ENCODE measurements around the gene HS6ST2.
A peak's percentile ranks its signal among the peaks of the same experiment; 100 is the strongest.

Gene HS6ST2

GRCh38 chrX:132665676-132666075 is 292.8 kb downstream of the HS6ST2 start:
- DNase-seq, result no peak

DNA sequence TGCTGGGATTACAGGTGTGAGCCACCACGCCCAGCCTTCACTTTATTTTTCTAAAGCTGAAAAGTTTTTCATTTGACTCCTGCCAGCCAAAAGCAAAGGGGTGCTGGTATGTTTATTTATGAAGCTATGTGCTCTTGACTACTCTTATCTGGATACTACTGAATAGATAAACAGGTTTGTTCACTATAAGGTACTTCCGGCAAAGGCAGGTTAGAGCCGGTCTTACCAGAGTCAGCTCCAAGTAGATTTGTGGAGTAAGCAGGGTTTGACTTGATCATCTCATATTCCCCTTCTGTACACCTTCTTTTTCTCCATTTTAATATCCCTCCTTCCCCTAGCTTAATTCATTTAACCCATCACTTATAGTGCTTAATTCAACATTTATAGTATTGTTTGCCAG is 294.2 kb downstream of the HS6ST2 start:
- DNase-seq, result no peak

GRCh38 chrX:132662844-132663243 is 295.6 kb downstream of the HS6ST2 start:
- no peak for DNase-seq

GRCh38 chrX:132657876-132658275 is 300.6 kb downstream of the HS6ST2 start:
- DNase-seq, result no peak

- DNase-seq, result no peak
These were observed 305.6 kb downstream of the HS6ST2 start for GRCh38 chrX:132652871-132653270.

- no peak for DNase-seq
These were observed 306.9 kb downstream of the HS6ST2 start for GRCh38 chrX:132651421-132652086.

GRCh38 chrX:132648895-132649294 is 309.5 kb downstream of the HS6ST2 start:
- no peak for DNase-seq

GRCh38 chrX:132639446-132639845 is 319.0 kb downstream of the HS6ST2 start:
- DNase-seq, result no peak

GRCh38 chrX:132638313-132638712 is 320.1 kb downstream of the HS6ST2 start:
- no peak for DNase-seq

DNA sequence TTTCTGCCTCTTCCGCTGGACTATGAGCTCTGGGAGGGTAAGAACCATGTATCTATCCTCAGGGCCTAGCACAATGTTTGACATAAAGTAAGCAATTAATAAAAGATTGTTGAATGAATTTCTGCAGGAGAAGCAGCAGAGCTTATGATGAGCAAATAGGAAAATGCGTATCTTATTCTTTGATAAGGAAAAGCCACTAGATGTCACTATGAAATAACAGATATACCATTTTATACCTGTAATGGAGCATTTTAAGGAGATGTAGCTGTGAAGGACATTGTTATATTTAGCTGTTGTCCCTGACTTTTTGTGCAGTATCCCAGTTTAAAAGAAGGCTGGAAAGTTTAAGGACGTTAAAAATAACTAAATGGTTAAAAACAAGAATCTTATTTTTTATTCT is 322.3 kb downstream of the HS6ST2 start:
- DNase-seq, result no peak

- no peak for DNase-seq
These were observed 323.9 kb downstream of the HS6ST2 start for GRCh38 chrX:132634521-132634920.

GRCh38 chrX:132631579-132632232 is 326.7 kb downstream of the HS6ST2 start:
- DNase-seq, result no peak

- DNase-seq, result no peak
These were observed 334.0 kb downstream of the HS6ST2 start for GRCh38 chrX:132624466-132624865.

GRCh38 chrX:132623942-132624341 is 334.5 kb downstream of the HS6ST2 start:
- no peak for DNase-seq

- no peak for DNase-seq
These were observed 335.1 kb downstream of the HS6ST2 start for GRCh38 chrX:132623300-132623699.

DNA sequence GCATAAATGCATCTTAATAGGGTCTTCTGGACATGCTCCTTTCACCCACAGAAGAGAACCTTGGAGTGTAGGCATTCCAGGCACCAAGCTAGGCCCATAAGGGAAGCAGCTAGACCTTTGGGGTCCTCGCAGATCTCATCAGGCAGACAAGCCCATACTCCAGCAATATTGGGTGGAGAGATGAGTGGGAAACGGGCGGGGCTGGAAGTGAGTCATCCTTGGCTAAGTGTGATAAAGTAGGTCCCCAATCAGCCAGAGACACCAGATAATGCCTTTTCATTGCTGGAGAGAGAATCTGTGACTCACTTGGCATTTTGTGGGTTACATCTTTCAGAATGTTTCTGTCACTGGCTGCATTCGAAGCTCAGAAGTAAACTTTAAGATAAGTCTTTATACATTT is 336.3 kb downstream of the HS6ST2 start:
- DNase-seq, result peak; percentile 0

DNA sequence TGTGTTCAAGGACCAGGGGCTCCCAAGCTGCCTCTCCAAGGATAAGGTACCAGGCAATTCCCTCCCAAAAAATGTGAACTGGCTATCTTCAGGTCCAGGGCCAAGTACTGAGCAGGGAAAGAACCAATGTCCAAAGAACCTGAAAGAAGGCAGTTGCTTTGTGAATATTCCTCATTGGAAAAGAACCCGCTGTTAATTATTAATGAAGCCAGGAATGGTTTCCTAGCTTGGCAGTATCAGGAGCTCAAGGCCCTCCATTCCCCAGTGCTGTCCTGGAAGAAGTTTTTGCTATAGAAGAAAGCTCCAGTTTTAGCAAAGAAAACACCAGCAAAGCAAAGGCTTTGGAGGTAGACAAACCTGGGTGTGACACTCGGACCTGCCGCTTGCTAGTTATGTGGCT is 339.6 kb downstream of the HS6ST2 start:
- no peak for DNase-seq

DNA sequence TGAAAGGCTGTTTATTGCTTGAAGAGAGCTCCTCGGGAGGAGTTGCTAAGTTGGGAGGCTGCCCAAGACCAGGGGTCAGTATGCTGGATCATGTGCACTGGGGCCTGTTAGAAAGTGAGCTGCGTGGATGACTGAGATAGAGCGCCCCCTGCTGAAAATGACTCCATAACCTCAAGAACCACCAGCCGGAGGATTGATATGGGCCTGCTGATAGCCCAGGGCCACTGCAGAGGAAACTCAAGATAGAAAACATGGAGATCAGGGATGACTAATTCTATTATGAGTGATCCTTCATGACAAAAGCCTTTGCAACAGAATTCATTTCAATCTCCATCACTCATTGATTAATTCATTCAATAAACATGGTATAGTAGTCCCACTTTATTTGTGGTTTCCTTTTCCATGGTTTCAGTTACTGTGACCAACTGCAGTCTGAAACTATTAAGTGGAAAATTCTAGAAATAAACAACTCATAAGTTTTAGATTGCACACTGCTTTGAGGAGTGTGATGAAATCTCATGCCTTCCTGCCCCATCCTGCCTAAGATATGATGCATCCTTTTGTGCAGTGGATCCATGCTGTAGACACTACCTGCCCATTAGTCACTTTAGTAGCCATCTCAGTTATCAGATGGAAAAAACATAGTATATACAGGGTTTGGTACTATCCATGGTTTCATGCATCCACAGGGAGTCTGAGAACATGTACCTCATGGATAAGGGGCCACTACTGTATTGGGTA is 342.9 kb downstream of the HS6ST2 start:
- DNase-seq, result peak; percentile 24

- DNase-seq, result no peak
These were observed 344.1 kb downstream of the HS6ST2 start for GRCh38 chrX:132614297-132614696.

GRCh38 chrX:132613801-132614200 is 344.6 kb downstream of the HS6ST2 start:
- DNase-seq, result no peak

DNA sequence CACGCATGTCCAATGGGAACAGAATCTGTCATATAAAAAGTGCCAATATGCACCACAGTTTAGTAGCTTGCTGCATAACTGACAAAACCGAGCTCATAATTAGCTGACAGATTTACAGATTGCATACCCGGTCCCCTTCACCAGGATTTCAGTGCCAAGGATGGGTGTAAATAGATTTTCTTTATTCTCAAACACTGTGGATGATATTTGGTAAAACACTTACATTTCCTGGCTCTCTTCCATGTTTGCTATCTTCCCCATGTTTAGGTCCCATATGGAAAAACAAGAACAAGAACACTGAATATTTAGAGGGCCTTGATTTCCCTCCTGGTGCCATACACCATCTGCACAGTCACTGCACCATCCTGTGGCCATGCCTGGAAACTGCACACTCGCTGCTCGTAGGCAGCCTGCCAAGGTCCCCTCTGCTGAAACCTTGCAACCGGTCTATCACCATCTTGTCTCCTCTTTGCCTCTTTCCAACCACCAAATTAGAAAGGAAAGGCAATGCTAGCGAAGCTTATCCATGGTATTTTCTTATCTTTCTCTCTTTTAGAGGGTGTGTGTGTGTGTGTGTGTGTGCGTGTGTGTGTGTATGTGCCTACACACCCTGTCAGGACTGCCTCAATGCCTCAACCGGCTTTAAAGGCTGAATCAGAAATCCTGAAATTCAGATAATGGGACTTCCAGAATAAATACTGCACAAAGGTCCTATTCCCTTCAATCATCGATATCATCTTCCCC is 345.4 kb downstream of the HS6ST2 start:
- no peak for DNase-seq

DNA sequence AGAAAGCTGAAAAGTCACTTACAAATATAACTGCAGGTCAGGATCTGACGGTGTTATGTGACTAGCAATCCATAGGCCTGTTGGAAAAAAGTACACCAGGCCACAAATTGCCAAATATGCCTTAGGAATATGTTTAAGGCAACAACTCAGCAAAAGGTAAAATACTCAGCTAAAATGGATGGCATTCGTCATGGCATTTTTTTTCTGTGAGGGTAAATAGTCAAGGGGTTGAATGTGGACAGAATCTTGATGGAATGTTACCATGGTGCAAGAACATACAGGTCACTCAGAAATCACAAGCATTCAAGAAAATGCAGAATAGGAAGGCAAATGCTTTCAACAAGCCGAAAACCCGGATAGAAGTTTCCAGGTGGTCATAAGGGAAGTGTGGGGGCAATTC is 347.9 kb downstream of the HS6ST2 start:
- DNase-seq, result no peak

- DNase-seq, result no peak
These were observed 349.0 kb downstream of the HS6ST2 start for GRCh38 chrX:132609362-132609848.

Measured in T1000 (cell line).